T-cell (primary cell): Measurements from ENCODE around the gene RGS3. TPM values are rescaled to one million over a fixed set of nuclear protein-coding genes. Genes with fewer than 3 reads are reported as not detected.
A peak's percentile ranks its signal among the peaks of the same experiment; 100 is the strongest.

Experiments
- ATAC-seq, 4 experiments: fragments of 200-7000 bp in 3 of 4; fragments of 150-1000 bp in 1 of 4; cut with Tn5 transposase; replicated peaks in 1 of 4; 1 replicate in 3 of 4; 2 replicates in 1 of 4; pipeline ENCODE4 v1.10.0; 2021; ENCODE audit warnings: moderate library complexity in 3 of 4, mild to moderate bottlenecking in 2 of 4, moderate number of reproducible peaks in 1 of 4
- CTCF ChIA-PET, 2 donors: fragments of 300-600 bp; sonication (Branson Sonifier 250); formaldehyde crosslinking; loops; one replicate each; lab custom pipeline; 2022; ENCODE audit warnings: antibody characterized with exemption in 2 of 2; lab: Charles Lee
- POLR2A ChIA-PET, 2 donors: fragments of 300-600 bp; sonication (Branson Sonifier 250); formaldehyde crosslinking; loops; one replicate each; lab custom pipeline; 2022; ENCODE audit warnings: antibody characterized with exemption in 2 of 2; lab: Charles Lee
- DNase-seq, 35 experiments: peaks; one replicate each; pipeline versions ENCODE4 v3.0.0 to v3.0.0-alpha.2; 2013 to 2023
- H3K27ac ChIP-seq: one replicate; pipeline ENCODE4 v1.5.1; 2013; ENCODE audit warnings: low read length
- H3K27me3 ChIP-seq, 2 experiments: replicated peaks in 1 of 2; 1 replicate in 1 of 2; 2 replicates in 1 of 2; pipeline versions ENCODE4 v1.6.1 to v1.7.0; 2013; ENCODE audit warnings: low read length in 1 of 2, mixed read lengths in 1 of 2; ENCODE audit not compliant: control insufficient read depth in 2 of 2, insufficient read depth in 2 of 2; ENCODE audit errors: extremely low read depth in 1 of 2
- H3K36me3 ChIP-seq, 2 donors: 1 replicate in 1 of 2; 2 replicates in 1 of 2; pipeline versions ENCODE4 v1.6.1 to v1.7.0; 2013; ENCODE audit warnings: low read length in 1 of 2; ENCODE audit not compliant: control insufficient read depth in 2 of 2, insufficient read depth in 1 of 2; ENCODE audit errors: extremely low read depth in 1 of 2
- H3K4me1 ChIP-seq, 2 experiments: 1 replicate in 1 of 2; 2 replicates in 1 of 2; pipeline versions ENCODE4 v1.6.1 to v1.7.0; 2013; ENCODE audit warnings: low read length in 2 of 2, mixed read lengths in 1 of 2; ENCODE audit not compliant: insufficient read depth in 2 of 2, control insufficient read depth in 1 of 2; ENCODE audit errors: extremely low read depth in 1 of 2
- H3K4me3 ChIP-seq, 2 donors: 1 replicate in 1 of 2; 2 replicates in 1 of 2; pipeline versions ENCODE4 v1.5.1 to v1.7.0; 2013; ENCODE audit warnings: mild to moderate bottlenecking in 2 of 2, low read length in 1 of 2, moderate library complexity in 1 of 2; ENCODE audit not compliant: control insufficient read depth in 1 of 2; ENCODE audit errors: extremely low read depth in 1 of 2
- H3K9me3 ChIP-seq: 2 replicates; pipeline ENCODE4 v1.7.0; 2013
- H3K27ac Mint-ChIP-seq, 2 donors: one replicate each; pipeline ENCODE4 v1.8.0; 2020 to 2021; ENCODE audit warnings: mild to moderate bottlenecking in 2 of 2, mixed read lengths in 2 of 2
- H3K27me3 Mint-ChIP-seq, 2 donors: one replicate each; pipeline ENCODE4 v1.8.0; 2021 to 2022; ENCODE audit warnings: mixed read lengths in 2 of 2
- H3K36me3 Mint-ChIP-seq: one replicate; pipeline ENCODE4 v1.8.0; 2021; ENCODE audit warnings: mixed read lengths
- H3K4me1 Mint-ChIP-seq, 3 donors: one replicate each; pipeline ENCODE4 v1.8.0; 2020 to 2022; ENCODE audit warnings: mixed read lengths in 3 of 3, mild to moderate bottlenecking in 1 of 3
- H3K4me3 Mint-ChIP-seq, 3 donors: one replicate each; pipeline ENCODE4 v1.8.0; 2020 to 2022; ENCODE audit warnings: mild to moderate bottlenecking in 3 of 3, mixed read lengths in 3 of 3, moderate library complexity in 3 of 3
- H3K9me3 Mint-ChIP-seq, 3 donors: one replicate each; pipeline ENCODE4 v1.8.0; 2020 to 2022; ENCODE audit warnings: mixed read lengths in 3 of 3
- WGBS: methylation state at CpG from one replicate; pipeline ENCODE4 v1.1.5; 2013; ENCODE audit warnings: missing lambda C conversion rate; ENCODE audit not compliant: insufficient coverage; 5-methylcytosine and 5-hydroxymethylcytosine counted together
- total RNA-seq, 35 experiments: library from RNA in 6 of 35; stranded (reverse) in 6 of 35; fragments of 120-200 nt in 1 of 35; gene quantifications; one replicate each; pipeline versions ENCODE4 v1.2.1 to v1.2.4 and lab custom pipeline; 2013 to 2026

The RGS3 gene
- total RNA-seq, 5 donors from 2014 or later (not counting 1 experiment from before 2014, with no cell fraction given): 15.9 to 36.5 (median 24.9) TPM

DNA sequence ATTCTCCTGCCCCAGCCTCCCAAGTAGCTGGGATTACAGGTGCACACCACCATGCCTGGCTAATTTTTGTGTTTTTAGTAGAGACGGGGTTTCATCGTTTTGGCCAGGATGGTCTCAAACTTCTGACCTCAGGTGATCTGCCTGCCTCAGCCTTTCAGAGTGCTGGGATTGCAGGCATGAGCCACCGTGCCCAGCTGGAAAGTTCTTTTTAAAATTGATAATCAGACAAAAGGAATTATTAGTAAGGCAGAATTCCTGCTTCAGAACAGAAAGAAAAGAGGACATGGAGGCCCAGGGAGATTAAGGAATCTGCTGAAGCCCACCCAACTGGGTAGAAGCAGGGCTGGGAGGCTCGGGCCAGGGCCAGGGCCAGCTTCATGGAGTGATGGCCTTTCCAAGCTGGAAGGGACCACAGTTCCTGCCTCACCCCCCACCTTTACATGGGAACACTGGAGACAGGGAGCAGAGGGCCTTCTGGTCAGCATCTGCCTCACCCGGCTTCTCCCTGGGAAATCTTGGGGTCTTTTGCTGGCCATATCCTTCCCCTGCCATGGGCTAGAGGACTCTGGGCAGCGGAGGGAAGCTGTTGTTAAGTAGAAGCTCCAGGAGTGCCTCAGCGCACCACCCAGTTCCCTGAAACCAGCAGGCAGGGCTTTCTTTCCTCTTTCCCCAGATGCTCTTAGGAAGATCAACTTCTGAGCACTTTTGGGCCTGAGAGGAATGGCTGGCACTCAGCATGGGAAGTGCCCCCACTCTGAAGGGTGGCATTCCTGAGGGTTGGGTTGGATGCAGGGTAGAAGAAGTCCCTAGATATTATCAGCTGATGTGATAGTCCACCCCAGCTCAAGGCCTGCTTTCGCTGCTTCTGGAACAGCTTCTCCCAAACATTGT is 70.1 kb downstream of the RGS3 start:
- Histone ChIP-seq H3K27ac (no peak overlapping the region), H3K36me3 (peaks cover 2 to 87% of the 10 kb centered on the region in 2 donors), H3K4me1 (peaks cover 0 to 23% of the 10 kb centered on the region in 2 experiments), H3K9me3 (no peaks in the 10 kb centered on the region), H3K27me3 (no peaks in the 10 kb centered on the region), H3K4me3 (no peak overlapping the region)
- CTCF ChIA-PET: no interaction called here
- POLR2A ChIA-PET: interaction anchor here (0.6 to 0.7 kb wide), 2 partner anchors 141 to 1404 kb away, joined by 5 to 8 read pairs; no protein-coding TSS in a partner anchor
- Mint-ChIP-seq H3K36me3 (peaks cover 47% of the 10 kb centered on the region), H3K4me1 (peaks cover 2 to 18% (median 15%) of the 10 kb centered on the region in 3 donors), H3K4me3 (no peak overlapping the region), H3K9me3 (no peaks in the 10 kb centered on the region), H3K27ac (peak overlapping the region in 1 of 2 donors; percentile 44), H3K27me3 (no peaks in the 10 kb centered on the region)
- DNase-seq (peak in 1 of 35 experiments; percentile 17), ATAC-seq (no peak)
- 100% methylated on average over 4 of the region's 8 CpGs for WGBS

DNA sequence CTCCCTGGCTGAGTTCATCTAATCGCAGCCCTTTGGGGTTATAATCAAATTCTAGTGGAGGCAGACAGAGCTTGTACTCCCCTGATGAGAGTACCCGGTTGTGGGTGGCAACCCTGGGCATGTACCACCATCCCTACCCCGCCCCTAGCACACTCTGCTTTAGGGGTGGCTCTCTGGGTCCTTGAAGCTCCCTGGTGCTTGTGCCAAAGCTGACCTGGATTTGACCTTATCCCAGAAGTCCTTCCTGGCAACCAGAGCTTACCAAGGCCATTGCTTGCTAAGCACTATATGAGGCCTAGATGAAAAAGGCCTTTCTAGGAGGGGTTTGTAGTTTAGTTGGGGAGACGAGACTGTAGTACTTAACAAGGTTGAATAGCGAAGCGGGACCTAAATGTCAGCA is 72.2 kb downstream of the RGS3 start:
- Mint-ChIP-seq H3K27me3 (no peaks in the 10 kb centered on the region), H3K27ac (peak overlapping the region in 1 of 2 donors; percentile 68), H3K4me3 (no peak overlapping the region), H3K36me3 (peaks cover 54% of the 10 kb centered on the region), H3K9me3 (no peaks in the 10 kb centered on the region), H3K4me1 (peaks cover 6 to 22% (median 15%) of the 10 kb centered on the region in 3 donors)
- peaks cover 0 to 39% of the 10 kb centered on the region in 2 experiments for H3K4me1 ChIP-seq
- H3K27me3 ChIP-seq: no peaks in the 10 kb centered on the region
- DNase-seq: peak in 1 of 35 experiments; percentile 7
- POLR2A ChIA-PET: no interaction called here
- 84% methylated on average over 4 of the region's 6 CpGs for WGBS
- CTCF ChIA-PET: interaction anchor here (0.5 to 0.7 kb wide), 3 partner anchors 23 to 548 kb away, joined by 3 to 8 read pairs (median 3); no protein-coding TSS in a partner anchor
- ATAC-seq: no peak
- no peak overlapping the region for H3K27ac ChIP-seq
- H3K9me3 ChIP-seq: no peaks in the 10 kb centered on the region
- H3K4me3 ChIP-seq: no peak overlapping the region
- H3K36me3 ChIP-seq: peaks cover 13 to 82% of the 10 kb centered on the region in 2 donors

DNA sequence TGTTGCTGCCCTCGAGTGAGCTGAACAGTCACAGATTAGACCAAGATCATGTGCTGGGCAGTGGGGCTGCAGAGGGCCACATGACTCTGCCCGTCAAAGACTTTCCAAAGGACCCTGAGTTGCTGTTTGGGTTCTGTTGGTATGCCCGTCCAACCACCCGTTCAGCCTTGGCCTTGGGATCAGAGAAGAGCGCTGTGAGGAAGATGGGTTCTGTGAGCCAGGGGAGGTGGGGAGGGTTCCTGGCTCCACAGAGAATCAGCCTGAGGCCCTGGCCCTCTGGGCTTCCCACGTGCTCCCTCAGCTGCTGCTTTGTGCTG is 72.6 kb downstream of the RGS3 start:
- no peaks in the 10 kb centered on the region for H3K27me3 Mint-ChIP-seq
- Histone ChIP-seq H3K4me3 (no peak overlapping the region), H3K27ac (no peak overlapping the region), H3K36me3 (peaks cover 13 to 82% of the 10 kb centered on the region in 2 donors), H3K4me1 (peaks cover 0 to 43% of the 10 kb centered on the region in 2 experiments), H3K9me3 (no peaks in the 10 kb centered on the region), H3K27me3 (no peaks in the 10 kb centered on the region)
- ChIA-PET POLR2A (no interaction called here), CTCF (interaction anchor here in 1 of 2 donors (0.6 kb wide), 1 partner anchor 547 kb away, joined by 3 read pairs; no protein-coding TSS in a partner anchor)
- ATAC-seq (no peak), DNase-seq (no peak)
- peaks cover 6 to 22% (median 15%) of the 10 kb centered on the region in 3 donors for H3K4me1 Mint-ChIP-seq
- no peaks in the 10 kb centered on the region for H3K9me3 Mint-ChIP-seq
- 99% methylated on average over 5 of the region's 6 CpGs for WGBS
- no peak overlapping the region for H3K4me3 Mint-ChIP-seq
- H3K36me3 Mint-ChIP-seq: peaks cover 50% of the 10 kb centered on the region
- H3K27ac Mint-ChIP-seq: no peak overlapping the region

DNA sequence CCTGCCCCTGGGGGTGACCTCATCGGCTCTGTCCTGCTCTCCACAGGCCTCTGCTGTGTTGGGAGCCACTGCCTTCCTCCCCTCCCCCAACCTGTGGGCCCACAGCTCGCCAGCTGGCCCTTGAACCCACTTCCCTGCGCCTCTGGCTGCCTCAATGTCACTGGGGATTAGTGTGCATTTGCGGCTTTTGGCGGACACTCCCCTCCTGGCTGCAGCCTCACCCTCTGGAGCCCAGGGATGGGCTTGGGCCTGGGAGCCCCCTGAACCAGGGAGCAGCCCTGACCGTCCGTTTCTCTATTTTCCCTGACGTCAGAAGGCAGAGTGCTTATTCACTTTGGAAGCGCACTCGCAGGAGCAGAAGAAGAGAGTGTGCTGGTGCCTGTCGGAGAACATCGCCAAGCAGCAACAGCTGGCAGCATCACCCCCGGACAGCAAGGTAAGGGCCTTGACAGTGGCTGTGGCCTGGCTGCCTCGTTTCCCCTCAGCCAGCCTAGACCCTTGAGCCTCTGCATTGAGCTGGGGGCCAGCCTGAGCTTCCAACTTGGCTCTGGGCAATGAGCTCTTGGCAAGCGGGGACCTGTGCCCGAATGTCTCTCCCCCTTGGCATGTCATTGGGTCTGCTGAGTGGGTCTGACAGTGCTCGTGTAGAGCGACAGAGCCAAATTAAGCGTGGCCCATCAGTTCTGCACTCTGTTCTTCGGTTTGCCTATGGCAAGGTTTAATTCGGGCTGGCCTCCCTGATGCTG is 73.1 kb downstream of the RGS3 start:
- ATAC-seq (no peak), DNase-seq (no peak)
- ChIA-PET POLR2A (no interaction called here), CTCF (no interaction called here)
- Mint-ChIP-seq H3K27me3 (no peaks in the 10 kb centered on the region), H3K4me3 (no peak overlapping the region), H3K27ac (peak overlapping the region in 1 of 2 donors; percentile 11), H3K36me3 (peaks cover 48% of the 10 kb centered on the region), H3K4me1 (peaks cover 7 to 22% (median 10%) of the 10 kb centered on the region in 3 donors), H3K9me3 (no peaks in the 10 kb centered on the region)
- Histone ChIP-seq H3K27ac (no peak overlapping the region), H3K27me3 (no peaks in the 10 kb centered on the region), H3K9me3 (no peaks in the 10 kb centered on the region), H3K4me3 (no peak overlapping the region), H3K36me3 (peaks cover 13 to 82% of the 10 kb centered on the region in 2 donors), H3K4me1 (peaks cover 0 to 48% of the 10 kb centered on the region in 2 experiments)
- 93% methylated on average over 21 of the region's 21 CpGs for WGBS

DNA sequence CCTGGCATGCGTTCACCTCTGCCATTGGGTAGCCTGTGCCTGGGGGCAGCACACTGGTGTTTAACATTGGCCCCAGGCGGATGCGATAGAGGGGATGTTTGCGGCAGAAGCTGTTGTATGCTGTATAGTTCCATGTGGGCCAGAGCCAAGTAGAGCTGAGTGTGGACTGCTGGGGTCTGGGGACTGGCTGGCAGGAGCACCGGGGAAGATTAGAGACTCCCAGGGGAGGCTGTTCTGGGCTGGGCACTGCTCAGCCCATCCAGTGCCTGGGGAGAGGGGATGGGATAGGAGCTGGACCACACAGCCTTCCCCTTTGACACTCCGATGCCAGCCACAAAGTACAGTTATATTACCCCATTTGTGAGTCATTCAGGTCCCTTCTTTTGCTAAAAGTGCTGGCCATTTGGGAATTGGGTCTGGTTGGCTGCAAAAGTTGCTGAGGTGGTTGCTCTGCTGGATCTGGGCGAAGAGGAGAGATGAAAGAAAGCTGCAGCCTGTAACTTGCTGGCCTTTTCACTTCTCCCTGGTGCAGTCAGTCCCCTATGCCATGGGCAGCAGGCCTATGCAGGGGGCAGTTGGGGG is 73.8 kb downstream of the RGS3 start:
- Histone ChIP-seq H3K4me1 (peaks cover 0 to 50% of the 10 kb centered on the region in 2 experiments), H3K27me3 (no peaks in the 10 kb centered on the region), H3K27ac (no peak overlapping the region), H3K4me3 (no peak overlapping the region), H3K9me3 (no peaks in the 10 kb centered on the region), H3K36me3 (peaks cover 16 to 83% of the 10 kb centered on the region in 2 donors)
- CTCF ChIA-PET: no interaction called here
- Mint-ChIP-seq H3K4me1 (peaks cover 11 to 26% (median 12%) of the 10 kb centered on the region in 3 donors), H3K9me3 (no peaks in the 10 kb centered on the region), H3K4me3 (no peak overlapping the region), H3K36me3 (peaks cover 48% of the 10 kb centered on the region), H3K27me3 (no peaks in the 10 kb centered on the region), H3K27ac (peak overlapping the region; percentile 34 to 63)
- DNase-seq: no peak
- POLR2A ChIA-PET: no interaction called here
- 99% methylated on average over 6 of the region's 7 CpGs for WGBS
- no peak for ATAC-seq

DNA sequence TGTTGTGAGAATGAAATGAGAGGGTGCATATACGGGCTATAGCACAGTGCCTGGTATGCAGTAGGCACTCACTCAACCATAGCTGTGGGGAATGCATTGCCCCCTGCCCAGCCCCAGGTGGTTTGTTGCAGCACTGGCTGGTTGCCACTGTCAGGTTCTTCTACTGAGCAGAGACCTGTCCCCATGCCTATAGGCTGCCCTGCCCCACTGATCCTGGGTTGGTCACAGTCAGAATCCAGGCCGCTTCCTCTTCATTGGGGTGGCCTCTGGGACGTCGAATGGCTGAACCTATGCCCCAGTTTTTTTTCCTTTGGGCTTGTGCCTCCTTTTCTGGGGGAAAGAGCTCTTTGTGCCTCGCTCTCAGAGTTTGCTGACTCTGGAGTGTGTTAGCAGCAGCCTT is 74.6 kb downstream of the RGS3 start:
- Mint-ChIP-seq H3K9me3 (no peaks in the 10 kb centered on the region), H3K4me1 (peaks cover 11 to 27% (median 13%) of the 10 kb centered on the region in 3 donors), H3K36me3 (peaks cover 47% of the 10 kb centered on the region), H3K4me3 (no peak overlapping the region), H3K27ac (no peak overlapping the region), H3K27me3 (no peaks in the 10 kb centered on the region)
- H3K27ac ChIP-seq: no peak overlapping the region
- DNase-seq: no peak
- 90% methylated on average over 3 of the region's 5 CpGs for WGBS
- peaks cover 21 to 85% of the 10 kb centered on the region in 2 donors for H3K36me3 ChIP-seq
- no peak overlapping the region for H3K4me3 ChIP-seq
- no peaks in the 10 kb centered on the region for H3K27me3 ChIP-seq
- ChIA-PET CTCF (no interaction called here), POLR2A (no interaction called here)
- ATAC-seq: no peak
- no peaks in the 10 kb centered on the region for H3K9me3 ChIP-seq
- peaks cover 0 to 50% of the 10 kb centered on the region in 2 experiments for H3K4me1 ChIP-seq
